SU-DHL-6 (cell line): Measurements from ENCODE around the gene HYAL1.

Experiments used
- H2AFZ ChIP-seq: fragments of 200-600 bp; sonication (generic); 2 replicates; pipeline ENCODE4 v1.6.1; 2014; ENCODE audit warnings: low read depth, mild to moderate bottlenecking, moderate library complexity, mixed read lengths, antibody characterized with exemption, low read length; ENCODE audit not compliant: severe bottlenecking
- H3F3A ChIP-seq: fragments of 200-600 bp; shearing (Covaris generic); 2 replicates; pipeline ENCODE4 v1.6.0; 2016; ENCODE audit warnings: antibody characterized with exemption, mild to moderate bottlenecking; ENCODE audit not compliant: insufficient read depth
- H3K27ac ChIP-seq: fragments of 200-600 bp; sonication (generic); 2 replicates; pipeline ENCODE4 v1.5.1; 2016; ENCODE audit warnings: low read depth, mild to moderate bottlenecking, low read length, moderate library complexity, mixed read lengths
- H3K27me3 ChIP-seq: fragments of 200-600 bp; sonication (generic), shearing (Covaris generic); 2 replicates; pipeline ENCODE4 v1.6.0; 2014; ENCODE audit warnings: mild to moderate bottlenecking, low read length
- H3K36me3 ChIP-seq: fragments of 200-600 bp; sonication (generic); 2 replicates; pipeline ENCODE4 v1.6.1; 2014; ENCODE audit warnings: mild to moderate bottlenecking, low read length, mixed read lengths
- H3K4me2 ChIP-seq: fragments of 300-600, 200-600 bp; shearing (Covaris generic), sonication (generic); 2 replicates; pipeline ENCODE4 v1.6.0; 2014; ENCODE audit warnings: low read length, low read depth, mild to moderate bottlenecking; ENCODE audit not compliant: poor library complexity, severe bottlenecking
- H3K4me3 ChIP-seq: fragments of 200-600 bp; sonication (generic); 2 replicates; pipeline ENCODE4 v1.5.1; 2014; ENCODE audit warnings: antibody characterized with exemption, low read length, mild to moderate bottlenecking, mixed read lengths; ENCODE audit not compliant: insufficient read depth, poor library complexity, severe bottlenecking
- H3K79me2 ChIP-seq: fragments of 200-600 bp; sonication (generic); 2 replicates; pipeline ENCODE4 v1.6.1; 2014; ENCODE audit warnings: mild to moderate bottlenecking, low read length, moderate library complexity; ENCODE audit not compliant: insufficient read depth
- H3K9ac ChIP-seq: fragments of 200-600 bp; sonication (generic); 2 replicates; pipeline ENCODE4 v1.7.0; 2014; ENCODE audit warnings: mild to moderate bottlenecking, low read length
- H3K9me2 ChIP-seq: fragments of 200-600 bp; sonication (generic); replicated peaks from 2 replicates; pipeline ENCODE4 v1.6.1; 2014; ENCODE audit warnings: low read length; ENCODE audit not compliant: insufficient read depth
- H3K9me3 ChIP-seq: fragments of 200-600 bp; sonication (generic); 2 replicates; pipeline ENCODE4 v1.6.1; 2014; ENCODE audit warnings: low read length, mixed read lengths; ENCODE audit not compliant: insufficient read depth
- H4K20me1 ChIP-seq: fragments of 200-600 bp; sonication (generic); 2 replicates; pipeline ENCODE4 v1.6.1; 2014; ENCODE audit warnings: low read depth, mild to moderate bottlenecking, antibody characterized with exemption, low read length, moderate library complexity, mixed read lengths
- EZH2phosphoT487 ChIP-seq: fragments of 200-600 bp; sonication (generic), shearing (Covaris generic); conservative IDR thresholded peaks from 2 replicates; pipeline ENCODE4 v1.6.1; 2018; ENCODE audit warnings: mild to moderate bottlenecking, antibody characterized with exemption, low read length, moderate library complexity, mixed read lengths
- TF ChIP-seq, protein P1 (sequence below): fragments of 200-600 bp; sonication (generic); IDR thresholded peaks from one replicate; pipeline ENCODE4 v1.5.1; 2017; ENCODE audit warnings: antibody characterized with exemption, mild to moderate bottlenecking, low read length, moderate library complexity; ENCODE audit not compliant: insufficient read depth, poor library complexity, severe bottlenecking

HYAL1 gene

DNA sequence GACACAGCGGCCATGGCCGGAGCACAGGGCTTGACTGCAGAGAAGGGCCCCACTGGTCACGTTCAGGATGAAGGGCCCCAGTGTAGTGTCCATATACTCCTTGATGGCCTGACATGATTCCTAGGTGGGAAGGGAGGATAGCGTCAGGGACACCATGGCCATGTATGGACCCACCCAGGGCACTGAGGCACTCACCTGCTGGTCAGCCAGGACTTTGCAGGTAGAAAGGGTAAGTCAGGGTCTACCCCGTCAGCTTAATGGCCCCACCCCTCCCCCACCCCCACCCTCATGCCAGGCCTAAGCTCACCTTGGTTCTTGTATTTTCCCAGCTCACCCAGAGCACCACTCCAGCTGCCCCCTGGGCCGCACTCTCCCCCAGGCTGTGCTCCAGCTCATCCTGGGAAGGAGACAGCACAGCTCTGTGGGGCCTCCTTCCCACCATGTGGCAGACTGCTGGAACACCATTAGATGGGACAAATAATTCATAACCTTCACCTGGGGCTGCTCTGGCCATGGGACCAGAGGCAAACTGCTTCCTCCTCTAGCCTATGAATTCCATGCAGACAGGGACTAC is 2.6 kb downstream of the HYAL1 start:
- 0 out of 2 replicates have a peak overlapping the region, but pooled peaks have one; percentile 66 for H3K9ac ChIP-seq
- no peaks in the 10 kb centered on the region for H3K9me3 ChIP-seq
- no peaks in the 10 kb centered on the region for H3K79me2 ChIP-seq
- TF ChIP-seq, protein P1, sequence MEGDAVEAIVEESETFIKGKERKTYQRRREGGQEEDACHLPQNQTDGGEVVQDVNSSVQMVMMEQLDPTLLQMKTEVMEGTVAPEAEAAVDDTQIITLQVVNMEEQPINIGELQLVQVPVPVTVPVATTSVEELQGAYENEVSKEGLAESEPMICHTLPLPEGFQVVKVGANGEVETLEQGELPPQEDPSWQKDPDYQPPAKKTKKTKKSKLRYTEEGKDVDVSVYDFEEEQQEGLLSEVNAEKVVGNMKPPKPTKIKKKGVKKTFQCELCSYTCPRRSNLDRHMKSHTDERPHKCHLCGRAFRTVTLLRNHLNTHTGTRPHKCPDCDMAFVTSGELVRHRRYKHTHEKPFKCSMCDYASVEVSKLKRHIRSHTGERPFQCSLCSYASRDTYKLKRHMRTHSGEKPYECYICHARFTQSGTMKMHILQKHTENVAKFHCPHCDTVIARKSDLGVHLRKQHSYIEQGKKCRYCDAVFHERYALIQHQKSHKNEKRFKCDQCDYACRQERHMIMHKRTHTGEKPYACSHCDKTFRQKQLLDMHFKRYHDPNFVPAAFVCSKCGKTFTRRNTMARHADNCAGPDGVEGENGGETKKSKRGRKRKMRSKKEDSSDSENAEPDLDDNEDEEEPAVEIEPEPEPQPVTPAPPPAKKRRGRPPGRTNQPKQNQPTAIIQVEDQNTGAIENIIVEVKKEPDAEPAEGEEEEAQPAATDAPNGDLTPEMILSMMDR = no peak
- no peak for TF ChIP-seq EZH2phosphoT487
- no peaks in the 10 kb centered on the region for H3K9me2 ChIP-seq
- no peaks in the 10 kb centered on the region for H4K20me1 ChIP-seq
- no peak overlapping the region for H3K4me2 ChIP-seq
- H3K27ac ChIP-seq = no peak overlapping the region
- no peaks in the 10 kb centered on the region for H3K36me3 ChIP-seq
- no peaks in the 10 kb centered on the region for H3F3A ChIP-seq
- no peak overlapping the region for H2AFZ ChIP-seq
- H3K4me3 ChIP-seq = no peak overlapping the region
- no peaks in the 10 kb centered on the region for H3K27me3 ChIP-seq

DNA sequence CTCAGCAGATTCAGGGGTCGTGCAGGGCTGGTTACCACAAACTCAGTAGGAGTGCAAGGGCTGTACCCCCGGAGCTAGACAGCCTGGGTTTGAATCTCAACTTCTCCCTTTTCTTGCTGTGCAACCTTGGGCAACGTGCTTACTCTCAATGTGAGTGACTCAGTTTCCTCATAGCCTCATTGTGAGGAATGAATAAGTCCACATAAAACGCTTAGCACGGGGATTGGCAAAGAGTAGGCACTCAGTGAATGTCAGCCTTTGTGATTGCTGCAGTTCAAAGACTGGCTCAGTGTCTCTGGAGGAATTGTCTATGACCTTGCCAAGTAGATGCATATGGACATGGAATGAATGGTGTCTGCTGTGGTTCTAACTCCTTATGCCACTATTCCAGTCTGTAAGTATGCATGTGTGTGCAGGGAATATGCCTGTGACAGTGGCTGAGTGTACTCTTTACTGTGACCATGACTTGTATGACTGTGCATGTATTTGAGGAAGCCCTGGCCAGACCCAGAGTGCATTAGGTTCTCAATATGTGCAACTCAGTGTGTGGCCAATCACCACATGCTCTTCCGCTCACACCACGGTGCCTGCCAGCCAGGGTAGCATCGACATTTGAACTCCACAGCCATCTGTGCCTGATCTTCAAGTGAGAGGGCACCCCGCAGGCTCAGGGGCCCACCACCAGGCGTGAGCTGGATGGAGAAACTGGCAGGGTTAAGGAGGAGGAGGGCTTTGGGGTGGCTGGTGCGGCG is 3.3 kb downstream of the HYAL1 start:
- H3F3A ChIP-seq = no peaks in the 10 kb centered on the region
- no peaks in the 10 kb centered on the region for H4K20me1 ChIP-seq
- no peak for TF ChIP-seq EZH2phosphoT487
- TF ChIP-seq, protein P1 = no peak
- H3K9me2 ChIP-seq = no peaks in the 10 kb centered on the region
- H3K9me3 ChIP-seq = no peaks in the 10 kb centered on the region
- no peaks in the 10 kb centered on the region for H3K27me3 ChIP-seq
- peak overlapping the region; percentile 76 for H3K4me2 ChIP-seq
- H3K27ac ChIP-seq = peak overlapping the region; percentile 33
- no peaks in the 10 kb centered on the region for H3K36me3 ChIP-seq
- peak overlapping the region; percentile 66 for H3K9ac ChIP-seq
- H2AFZ ChIP-seq = peak overlapping the region; percentile 78
- no peaks in the 10 kb centered on the region for H3K79me2 ChIP-seq
- peak overlapping the region; percentile 57 for H3K4me3 ChIP-seq

DNA sequence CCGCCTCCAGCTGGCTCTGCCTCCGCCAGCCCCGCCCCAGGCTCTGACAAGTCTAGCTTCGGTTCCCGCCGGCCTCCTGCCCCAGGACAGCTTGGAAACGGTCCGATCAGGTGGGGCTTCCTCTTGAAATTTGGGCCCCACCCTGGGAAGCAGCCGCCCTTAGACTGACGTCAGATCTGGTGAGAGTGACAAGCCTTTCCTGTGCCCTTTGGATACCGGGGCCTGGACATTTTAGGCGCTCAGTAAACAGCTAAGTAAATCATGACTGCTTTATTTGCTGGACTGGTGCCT is 3.8 kb downstream of the HYAL1 start:
- Histone ChIP-seq H3K27me3 (no peaks in the 10 kb centered on the region), H3K9me2 (no peaks in the 10 kb centered on the region), H3K9ac (peak overlapping the region; percentile 66), H3F3A (no peaks in the 10 kb centered on the region), H3K36me3 (no peaks in the 10 kb centered on the region), H4K20me1 (no peaks in the 10 kb centered on the region), H2AFZ (peak overlapping the region; percentile 78), H3K4me2 (peak overlapping the region; percentile 76), H3K27ac (peak overlapping the region; percentile 33), H3K9me3 (no peaks in the 10 kb centered on the region), H3K4me3 (peak overlapping the region; percentile 57), H3K79me2 (no peaks in the 10 kb centered on the region)
- no peak for TF ChIP-seq EZH2phosphoT487
- TF ChIP-seq, protein P1 = no peak
